Thyroid gland (tissue), 4 donors: ENCODE measurements around the gene KRT86. TPM values are rescaled to one million over a fixed set of nuclear protein-coding genes. Genes with fewer than 3 reads are reported as not detected.
A peak's percentile ranks its signal among the peaks of the same experiment; 100 is the strongest.

ENCODE experiments used
- DNase-seq, 2 donors: peaks; one replicate each; pipeline ENCODE4 v3.0.0-alpha.2; 2019
- H3K27ac ChIP-seq, 3 donors: fragments of 200-600 bp; sonication (generic); 1 replicate in 2 of 3; 2 replicates in 1 of 3; pipeline ENCODE4 v1.5.1; 2016 to 2019; ENCODE audit warnings: mild to moderate bottlenecking in 1 of 3, moderate library complexity in 1 of 3
- H3K27me3 ChIP-seq: fragments of 200-600 bp; sonication (generic); one replicate; pipeline ENCODE4 v1.5.1; 2019
- H3K36me3 ChIP-seq, 2 donors: fragments of 200-600 bp; sonication (generic); one replicate each; pipeline ENCODE4 v1.5.1; 2016 to 2019
- H3K4me1 ChIP-seq, 2 donors: fragments of 200-600 bp; sonication (generic); one replicate each; pipeline ENCODE4 v1.5.1; 2017 to 2019
- H3K4me3 ChIP-seq, 3 donors: fragments of 200-600 bp; sonication (generic); replicated peaks in 1 of 3; 1 replicate in 2 of 3; 2 replicates in 1 of 3; pipeline ENCODE4 v1.5.1; 2016; ENCODE audit warnings: mild to moderate bottlenecking in 1 of 3
- H3K9me3 ChIP-seq: fragments of 200-600 bp; sonication (generic); one replicate; pipeline ENCODE4 v1.5.1; 2017
- POLR2A ChIP-seq, 2 donors: fragments of 450-650 bp; IDR thresholded peaks; one replicate each; pipeline ENCODE4 v1.6.1; 2017; ENCODE audit warnings: antibody characterized with exemption in 2 of 2, mild to moderate bottlenecking in 2 of 2, moderate library complexity in 1 of 2
- WGBS, 2 donors: methylation state at CpG; one replicate each; pipeline ENCODE4 v1.1.5; 2017; 5-methylcytosine and 5-hydroxymethylcytosine counted together
- intact Hi-C: fragments of 100-400 bp; cut with DNase I; formaldehyde crosslinking; loops from one replicate; pipeline ENCODE4 v1.15.1; 2023
- total RNA-seq, 4 donors: library from RNA; depleted of rRNA; stranded (reverse); fragments of >200 nt; gene quantifications; one replicate each; pipeline ENCODE4 v1.2.3, GENCODE V29; 2016
- TF ChIP-seq, protein P1 (sequence below), 6 experiments: fragments of 200-600 bp in 3 of 6; fragments of 450-650 bp in 3 of 6; sonication (generic) in 3 of 6; IDR thresholded peaks; one replicate each; pipeline ENCODE4 v1.5.1; 2016 to 2019; ENCODE audit warnings: antibody characterized with exemption in 6 of 6, mild to moderate bottlenecking in 2 of 6, inconsistent platforms in 1 of 6, moderate library complexity in 1 of 6

Gene KRT86
- total RNA-seq, 4 donors from 2014 or later: 0.13 to 1.1 (median 0.42) TPM

GRCh38 chr12:52252728-52253343, 21.6 kb upstream of the KRT86 start:
- Histone ChIP-seq H3K9me3 (no peaks in the 10 kb centered on the region), H3K27me3 (no peaks in the 10 kb centered on the region), H3K27ac (peak overlapping the region in 2 of 3 donors; percentile 94 to 100), H3K36me3 (no peaks in the 10 kb centered on the region), H3K4me3 (no peak overlapping the region), H3K4me1 (peaks cover 23% of the 10 kb centered on the region in 2 donors)
- intact Hi-C loops: no loop called here
- WGBS, 2 donors: 84 to 97% methylated on average over 4 to 11 of the region's 11 CpGs
- no peak for TF ChIP-seq POLR2A (IDR thresholded peaks at IDR 0.05)
- TF ChIP-seq, protein P1, sequence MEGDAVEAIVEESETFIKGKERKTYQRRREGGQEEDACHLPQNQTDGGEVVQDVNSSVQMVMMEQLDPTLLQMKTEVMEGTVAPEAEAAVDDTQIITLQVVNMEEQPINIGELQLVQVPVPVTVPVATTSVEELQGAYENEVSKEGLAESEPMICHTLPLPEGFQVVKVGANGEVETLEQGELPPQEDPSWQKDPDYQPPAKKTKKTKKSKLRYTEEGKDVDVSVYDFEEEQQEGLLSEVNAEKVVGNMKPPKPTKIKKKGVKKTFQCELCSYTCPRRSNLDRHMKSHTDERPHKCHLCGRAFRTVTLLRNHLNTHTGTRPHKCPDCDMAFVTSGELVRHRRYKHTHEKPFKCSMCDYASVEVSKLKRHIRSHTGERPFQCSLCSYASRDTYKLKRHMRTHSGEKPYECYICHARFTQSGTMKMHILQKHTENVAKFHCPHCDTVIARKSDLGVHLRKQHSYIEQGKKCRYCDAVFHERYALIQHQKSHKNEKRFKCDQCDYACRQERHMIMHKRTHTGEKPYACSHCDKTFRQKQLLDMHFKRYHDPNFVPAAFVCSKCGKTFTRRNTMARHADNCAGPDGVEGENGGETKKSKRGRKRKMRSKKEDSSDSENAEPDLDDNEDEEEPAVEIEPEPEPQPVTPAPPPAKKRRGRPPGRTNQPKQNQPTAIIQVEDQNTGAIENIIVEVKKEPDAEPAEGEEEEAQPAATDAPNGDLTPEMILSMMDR (IDR thresholded peaks at IDR 0.05): no peak
- DNase-seq: no peak

DNA sequence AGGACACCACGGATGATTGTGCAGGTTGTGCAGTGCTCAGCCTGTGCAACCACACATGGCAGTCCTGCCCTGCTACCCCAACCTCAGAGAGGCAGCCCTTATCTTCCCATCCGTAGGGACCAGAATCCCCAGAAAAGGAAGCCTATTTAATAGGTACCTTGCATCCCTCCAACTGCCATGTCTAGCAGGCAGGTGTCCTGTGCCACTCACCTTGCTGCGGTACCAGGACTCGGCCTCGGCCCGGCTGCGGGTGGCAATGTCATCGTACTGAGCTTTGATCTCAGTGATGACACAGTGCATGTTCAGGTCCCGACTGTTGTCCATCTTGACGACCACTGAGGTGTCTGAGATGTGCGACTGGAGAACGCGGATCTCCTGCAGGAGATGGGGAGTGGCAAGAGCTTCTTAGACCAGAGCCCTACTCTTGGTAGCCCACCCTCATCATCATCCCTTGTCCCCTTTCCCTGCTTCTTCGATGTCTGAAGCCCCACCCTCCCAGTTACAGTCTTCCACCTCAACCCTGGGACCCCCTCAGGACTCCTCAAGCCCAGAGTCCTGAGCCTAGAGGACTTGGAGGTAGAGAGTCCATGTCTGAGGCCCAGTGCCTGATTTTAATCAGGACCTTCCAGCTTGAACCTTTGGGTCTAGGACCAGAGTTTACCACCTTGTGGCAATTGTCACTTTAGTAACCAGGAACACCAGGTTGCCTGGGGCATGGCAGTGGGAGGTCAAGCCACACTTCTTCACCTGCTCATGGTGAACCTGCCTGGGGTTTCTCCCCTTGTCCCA, 20.9 kb upstream of the KRT86 start:
- no peak for DNase-seq
- Histone ChIP-seq H3K4me3 (no peak overlapping the region), H3K9me3 (no peaks in the 10 kb centered on the region), H3K27ac (no peak overlapping the region), H3K27me3 (no peaks in the 10 kb centered on the region), H3K36me3 (no peaks in the 10 kb centered on the region), H3K4me1 (peaks cover 20 to 21% of the 10 kb centered on the region in 2 donors)
- 89 to 92% methylated on average over 6 to 14 of the region's 14 CpGs for whole genome bisulfite sequencing, 2 donors
- intact Hi-C loops: no loop called here
- TF ChIP-seq POLR2A (IDR thresholded peaks at IDR 0.05): no peak
- TF ChIP-seq, protein P1 (IDR thresholded peaks at IDR 0.05): no peak

DNA sequence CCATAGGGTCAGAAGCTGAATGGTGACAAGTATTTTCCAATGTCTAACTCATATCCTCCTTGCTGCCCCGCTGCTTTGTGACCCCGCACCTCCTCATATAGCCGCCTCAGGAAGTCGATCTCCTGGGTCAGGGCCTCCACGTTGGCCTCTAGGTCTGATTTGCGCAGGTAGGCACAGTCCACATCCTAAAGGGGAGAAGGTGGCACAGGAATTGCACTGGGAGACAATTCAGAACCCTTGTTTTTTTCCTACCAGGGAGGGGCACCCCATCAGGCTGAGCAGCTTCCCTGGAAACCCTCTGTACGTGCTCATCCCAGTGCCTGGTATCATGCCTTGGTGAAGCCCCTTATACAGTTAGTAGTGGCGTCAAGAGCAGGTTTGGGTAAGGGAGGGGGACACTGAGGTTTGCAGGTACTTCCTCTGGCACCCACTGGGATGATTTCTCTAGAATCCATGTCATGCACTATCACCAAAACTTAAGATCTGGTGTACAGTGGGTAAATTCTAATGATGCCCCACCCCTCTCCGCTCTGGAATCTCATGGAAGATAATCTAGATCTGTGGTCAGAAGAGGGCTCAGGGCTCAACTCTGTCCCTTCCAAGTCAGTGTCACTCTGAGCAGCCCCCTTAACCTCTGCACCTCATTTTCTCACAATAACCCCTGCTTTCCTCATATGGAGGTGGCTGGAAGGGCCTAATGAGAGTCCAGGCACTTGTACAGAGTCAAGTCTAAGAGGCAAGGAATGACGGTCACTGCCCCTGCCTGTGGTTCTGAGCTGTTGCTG, 20.1 kb upstream of the KRT86 start:
- Histone ChIP-seq H3K27ac (no peak overlapping the region), H3K9me3 (no peaks in the 10 kb centered on the region), H3K36me3 (no peaks in the 10 kb centered on the region), H3K27me3 (no peaks in the 10 kb centered on the region), H3K4me1 (peaks cover 13 to 17% of the 10 kb centered on the region in 2 donors), H3K4me3 (no peak overlapping the region)
- TF ChIP-seq POLR2A (IDR thresholded peaks at IDR 0.05): no peak
- TF ChIP-seq, protein P1 (IDR thresholded peaks at IDR 0.05): no peak
- intact Hi-C loops: no loop called here
- WGBS, 2 donors: 92 to 94% methylated on average over 10 of the region's 10 CpGs
- DNase-seq: no peak

DNA sequence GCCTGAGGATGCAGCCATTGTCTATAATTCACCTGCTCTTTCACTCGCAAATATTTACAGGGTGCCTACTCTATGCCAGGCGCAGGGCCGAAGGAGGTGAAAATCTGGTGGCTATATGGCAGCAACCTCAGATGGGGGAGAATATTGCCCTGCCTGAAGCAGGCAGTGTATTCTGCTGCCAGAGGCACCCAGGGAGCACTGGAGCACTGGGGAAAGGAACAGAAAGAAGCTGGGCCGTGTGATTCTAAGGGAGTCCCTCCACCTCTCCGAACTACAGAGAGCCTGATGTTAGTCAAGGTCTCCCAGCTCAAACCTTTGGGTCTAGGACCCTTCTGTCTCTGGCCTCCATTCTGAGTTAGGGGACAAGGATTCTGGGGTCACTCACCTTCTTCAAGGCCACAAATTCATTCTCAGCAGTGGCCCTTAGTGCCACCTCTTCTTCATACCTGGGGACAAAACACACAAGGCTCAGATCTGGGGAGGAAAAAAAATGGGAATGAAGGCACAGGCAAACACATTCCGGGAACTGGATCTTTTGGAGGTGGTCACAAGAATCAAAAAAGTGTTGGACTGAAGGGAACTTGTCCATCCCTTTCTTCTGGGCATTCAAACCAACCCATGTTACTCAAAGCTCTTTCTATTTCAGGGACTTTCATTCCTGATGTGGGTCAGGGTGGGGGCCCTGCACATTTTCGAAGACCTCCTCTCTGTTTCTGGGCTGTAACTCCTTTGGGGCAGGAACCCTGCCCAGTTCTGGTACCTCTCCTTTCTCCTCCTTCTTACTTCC, 19.3 kb upstream of the KRT86 start:
- Histone ChIP-seq H3K27me3 (no peaks in the 10 kb centered on the region), H3K9me3 (no peaks in the 10 kb centered on the region), H3K27ac (no peak overlapping the region), H3K36me3 (no peaks in the 10 kb centered on the region), H3K4me3 (no peak overlapping the region), H3K4me1 (peaks cover 6 to 9% of the 10 kb centered on the region in 2 donors)
- 71 to 73% methylated on average over 7 of the region's 7 CpGs for WGBS, 2 donors
- no peak for TF ChIP-seq POLR2A (IDR thresholded peaks at IDR 0.05)
- TF ChIP-seq, protein P1 (IDR thresholded peaks at IDR 0.05): no peak
- DNase-seq: no peak
- intact Hi-C loops: no loop called here
